NCI-H345 treated with DMSO at 0.1 percent for 48 hours (cell line): ENCODE data around the gene SERPINA6.
"Not testable (repeated sequence)": the region's sequence is repeated elsewhere in the genome, so short reads cannot be mapped to it uniquely, and the experiment has no call there.

Experiments used
- DNase-seq: peaks from one replicate; lab custom pipeline; 2025; ENCODE audit not compliant: unreplicated experiment; lab: John Stamatoyannopoulos, UW

The SERPINA6 gene

DNA sequence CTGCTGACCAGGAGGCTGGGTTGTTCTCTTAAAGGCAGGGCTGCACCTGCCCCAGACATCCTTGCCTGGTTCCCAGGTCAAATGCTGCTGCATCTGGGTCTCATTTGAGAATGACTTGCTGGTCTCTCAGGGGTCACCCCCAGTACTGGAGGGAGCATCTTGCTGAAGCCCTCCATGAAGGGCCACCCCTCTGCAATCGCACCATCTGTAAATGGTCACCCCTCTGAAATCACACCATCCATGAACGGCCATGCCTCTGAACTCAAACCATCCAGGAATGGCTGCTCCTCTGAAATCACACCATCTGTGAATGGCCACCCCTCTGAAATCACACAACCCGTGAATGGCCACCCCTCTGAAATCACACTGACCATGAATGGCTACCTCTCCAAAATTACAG lies 7.3 kb upstream of the SERPINA6 start:
- no peak for DNase-seq

DNA sequence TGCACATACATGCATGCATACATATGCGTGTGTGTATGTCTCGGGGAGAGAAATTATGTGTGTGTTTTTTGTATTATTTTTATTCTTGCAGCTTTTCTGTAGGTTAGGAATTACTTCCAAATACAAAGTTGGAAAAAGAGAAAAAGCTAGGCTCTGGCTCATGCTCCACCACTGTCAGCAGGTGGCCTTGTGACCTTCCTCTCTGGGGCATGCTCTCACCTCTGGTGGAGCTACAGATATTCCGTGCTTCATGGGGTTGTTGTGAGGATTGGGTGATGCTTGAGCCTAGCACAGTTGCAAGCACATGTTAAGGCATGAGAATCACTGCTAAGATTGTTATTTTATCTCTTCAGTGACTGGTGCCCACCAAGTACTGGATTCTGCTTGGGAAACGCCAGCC lies 6.7 kb upstream of the SERPINA6 start:
- DNase-seq, result no peak

DNA sequence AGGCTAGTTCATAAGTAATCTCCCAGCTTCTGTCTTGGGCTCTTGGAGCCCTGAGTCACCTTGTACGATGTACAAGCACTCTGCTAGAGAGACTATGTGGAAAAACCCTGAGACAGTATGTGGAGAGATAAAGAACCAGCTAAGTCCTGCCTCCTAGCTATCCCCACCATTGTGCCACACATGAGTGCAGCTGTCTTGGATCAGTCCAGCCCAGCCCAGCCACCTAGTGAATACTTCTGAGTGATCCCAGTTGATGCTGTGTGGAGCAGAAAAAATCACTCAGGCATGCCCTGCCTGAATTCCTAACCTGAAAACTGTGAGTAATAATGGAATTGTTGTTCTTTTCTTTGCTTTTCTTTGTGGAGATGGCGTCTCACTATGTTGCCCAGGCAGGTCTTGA lies 5.1 kb upstream of the SERPINA6 start:
- DNase-seq, result no peak

DNA sequence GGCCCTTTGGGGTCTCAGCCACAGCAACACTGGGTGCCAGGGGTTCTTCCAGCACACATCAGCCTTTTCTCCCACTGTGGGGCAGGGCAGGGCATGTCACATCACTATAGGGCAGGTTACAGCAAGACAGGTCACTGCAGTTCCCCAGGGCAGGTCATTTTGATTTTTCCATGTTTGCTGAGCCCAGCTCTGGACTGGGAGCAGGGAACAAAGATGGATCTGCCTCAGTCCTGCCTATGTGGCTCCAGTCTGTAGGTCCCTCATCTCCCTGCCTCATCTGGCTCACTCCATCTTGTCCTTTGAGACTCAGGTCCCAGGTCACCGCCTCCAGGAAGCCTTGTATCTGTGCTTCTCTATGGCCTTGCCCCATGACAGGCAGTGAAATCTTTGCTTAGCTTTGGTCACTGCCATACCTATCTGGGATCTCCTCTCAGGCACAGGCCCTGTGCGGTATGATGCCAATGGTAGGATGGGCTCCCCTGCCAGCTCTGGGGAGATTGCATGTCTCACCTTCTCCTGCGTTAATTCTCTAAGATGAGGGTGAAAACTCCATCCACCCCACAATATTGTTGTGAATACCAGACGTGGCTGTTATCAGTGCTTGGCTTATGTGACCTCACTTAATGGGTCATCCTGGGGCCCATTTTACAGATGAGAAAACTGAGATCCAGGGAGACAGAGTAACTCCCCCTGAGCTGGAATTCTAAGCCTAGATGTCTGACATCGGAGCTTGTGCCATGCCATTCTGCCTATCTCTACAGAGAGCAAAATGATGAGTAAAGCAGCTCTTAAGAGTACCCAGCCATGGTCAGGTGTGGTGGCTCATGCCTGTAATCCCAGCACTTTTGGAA lies 1.5 kb downstream of the SERPINA6 start:
- no peak for DNase-seq

DNA sequence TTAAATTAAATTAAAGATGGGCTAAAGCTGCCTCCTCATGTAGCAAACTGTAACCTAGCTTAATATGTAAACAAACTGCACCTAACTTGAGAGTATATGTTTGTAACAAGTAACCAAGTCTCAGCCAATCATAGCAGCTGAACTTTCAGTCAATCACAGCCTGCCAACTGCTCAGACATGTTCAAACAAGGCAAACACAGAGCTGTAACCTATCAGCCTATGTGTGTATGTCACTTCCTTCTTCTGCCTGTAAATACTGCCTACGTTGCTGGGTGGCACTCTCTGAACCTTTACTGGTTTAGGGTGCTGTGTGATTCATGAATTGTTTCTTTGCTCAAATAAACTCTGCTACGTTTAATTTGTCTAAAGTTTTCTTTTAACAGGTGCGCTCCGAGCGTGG lies 2.9 kb downstream of the SERPINA6 start:
- no peak for DNase-seq

DNA sequence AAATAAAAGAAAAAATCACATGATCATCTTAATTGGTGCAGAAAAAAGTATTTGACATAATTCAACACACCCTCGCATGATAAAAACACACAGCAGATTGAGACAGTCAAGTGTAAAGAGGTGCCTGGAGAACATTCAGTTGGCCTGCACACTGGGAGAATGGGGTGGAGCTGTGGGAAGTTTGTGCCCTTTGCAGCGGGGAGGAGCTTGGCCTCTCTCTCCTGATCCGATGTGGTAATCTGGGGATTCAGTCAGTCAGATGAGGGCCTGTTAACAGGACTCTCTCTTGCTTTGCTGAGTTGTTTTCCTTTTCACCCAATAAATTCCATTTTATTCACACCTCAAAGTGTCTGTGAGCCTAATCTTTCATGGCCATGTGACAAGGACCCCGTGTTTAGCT lies 5.9 kb downstream of the SERPINA6 start:
- DNase-seq, result no peak

DNA sequence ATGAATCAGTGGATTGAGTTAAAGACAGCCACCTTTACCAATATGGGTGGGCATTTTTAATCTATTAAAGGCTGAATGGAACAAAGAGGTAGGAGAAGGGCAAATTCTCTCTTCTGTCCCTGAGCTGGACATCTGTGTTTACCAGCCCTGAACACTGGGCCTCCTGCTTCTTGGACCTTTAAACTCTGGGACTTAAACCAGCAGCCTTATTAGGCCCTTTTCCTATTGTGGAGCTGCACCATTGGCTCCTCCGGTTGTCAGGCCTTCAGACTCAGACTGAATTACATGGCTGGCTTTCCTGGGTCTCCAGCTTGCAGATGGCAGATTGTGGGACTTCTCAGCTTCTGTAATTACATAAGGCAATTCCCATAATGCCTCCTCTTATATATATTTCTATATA lies 6.4 kb downstream of the SERPINA6 start:
- no peak for DNase-seq

DNA sequence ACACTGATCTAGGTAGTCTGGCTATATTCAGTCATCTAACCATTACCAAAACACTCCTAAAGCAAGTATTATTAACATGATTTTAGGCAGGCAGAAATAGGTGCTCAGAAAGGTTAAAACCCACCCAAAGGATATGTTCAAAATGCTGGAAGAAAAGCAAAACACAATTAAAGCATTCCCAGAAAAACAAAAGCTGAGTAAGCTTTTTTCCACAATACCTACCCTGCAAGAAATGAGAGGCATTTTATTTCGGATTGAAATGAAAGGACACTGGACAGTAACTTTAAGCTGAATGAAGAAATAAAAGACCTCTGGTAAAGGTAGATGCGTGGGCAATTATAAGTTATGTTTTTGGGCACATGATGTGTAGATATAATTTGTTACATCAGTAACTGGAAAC lies 8.2 kb downstream of the SERPINA6 start:
- no peak for DNase-seq

DNA sequence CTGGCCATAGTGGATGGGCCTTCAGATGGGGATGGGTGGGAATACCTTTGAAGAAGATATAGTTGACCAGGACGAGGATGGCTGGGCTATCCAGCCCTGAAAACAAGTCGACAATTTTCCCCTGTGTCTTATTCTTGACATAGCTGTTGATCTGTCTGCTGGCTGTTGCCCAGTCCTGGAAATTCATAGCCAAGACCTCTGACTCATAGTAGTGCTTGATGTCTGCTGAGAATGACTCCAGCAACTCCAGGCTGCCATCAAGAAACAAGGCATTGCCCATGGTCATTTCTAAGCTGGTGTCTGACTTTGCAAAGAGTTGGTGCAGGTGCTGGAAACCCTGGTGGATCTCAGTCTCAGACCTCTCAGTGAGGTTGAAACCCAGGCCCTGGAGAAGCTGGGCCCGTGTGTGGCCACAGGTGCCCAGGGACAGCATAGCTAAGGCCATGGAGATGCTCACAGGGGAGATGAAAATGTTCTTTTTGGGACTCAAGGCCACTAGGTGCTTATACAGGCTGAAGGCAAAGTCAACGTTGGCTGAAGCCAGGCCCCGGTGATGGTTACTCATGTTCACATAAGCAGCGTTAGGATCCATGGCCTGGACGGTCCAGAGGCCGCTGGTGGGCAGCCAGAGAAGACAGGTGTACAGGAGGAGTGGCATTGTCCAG lies 9.0 kb downstream of the SERPINA6 start:
- DNase-seq, result no peak

DNA sequence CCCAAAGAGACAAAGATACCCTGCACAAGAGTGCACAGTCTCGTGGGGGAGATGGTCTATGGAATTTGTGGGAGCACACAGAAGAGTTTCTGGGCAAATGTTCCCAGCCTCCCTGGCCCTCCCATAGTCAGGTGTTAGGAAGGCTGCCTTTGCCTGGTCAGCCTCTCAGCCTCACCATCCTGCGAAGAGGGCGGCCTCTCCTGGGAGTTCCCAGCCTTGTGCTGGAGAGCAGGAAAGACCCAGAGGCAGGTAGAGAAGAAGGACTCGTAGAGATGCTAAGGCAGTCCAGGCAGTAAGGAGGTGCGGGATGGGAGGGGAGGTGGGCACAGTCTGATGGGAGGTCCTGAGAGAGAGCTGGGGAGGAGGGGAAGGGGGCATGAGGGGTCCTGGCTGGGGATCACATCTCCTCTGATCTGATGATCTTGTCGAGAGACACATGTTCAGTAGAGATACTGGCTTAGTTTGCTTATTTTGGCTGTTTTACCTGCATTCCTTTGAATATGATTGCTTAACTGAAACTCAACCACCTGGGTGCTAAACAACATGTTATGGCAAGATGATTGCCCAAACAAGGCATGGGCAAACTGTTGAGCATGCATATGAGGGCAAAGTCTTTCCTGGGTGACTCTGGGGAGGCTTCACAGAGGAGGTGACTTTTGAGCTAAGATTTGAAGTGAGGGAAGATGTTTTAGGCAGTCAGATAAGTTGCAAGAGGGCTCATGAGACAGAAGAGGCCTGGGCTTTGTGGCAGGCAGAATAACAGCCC lies 10.5 kb downstream of the SERPINA6 start:
- no peak for DNase-seq

DNA sequence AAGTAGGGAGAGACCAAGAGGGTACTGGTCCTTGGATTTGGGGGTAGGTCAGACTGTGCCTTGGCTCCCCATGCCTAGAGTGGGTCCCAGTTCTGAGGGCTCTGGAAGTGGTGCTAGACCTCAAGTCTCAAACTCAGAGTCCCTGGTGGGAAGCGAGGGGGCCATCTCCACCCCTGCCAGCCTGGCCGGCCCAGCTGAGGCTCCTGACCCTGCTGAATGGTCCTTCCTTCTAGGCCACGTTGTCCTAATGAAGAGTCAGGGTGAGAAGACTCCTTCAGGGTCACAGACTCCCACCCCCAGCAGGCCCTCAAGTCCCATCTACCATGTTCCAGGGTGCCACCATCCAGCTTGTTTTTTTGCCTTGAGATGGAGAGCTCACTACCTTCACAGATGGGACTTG lies 12.9 kb downstream of the SERPINA6 start:
- DNase-seq, result no peak

DNA sequence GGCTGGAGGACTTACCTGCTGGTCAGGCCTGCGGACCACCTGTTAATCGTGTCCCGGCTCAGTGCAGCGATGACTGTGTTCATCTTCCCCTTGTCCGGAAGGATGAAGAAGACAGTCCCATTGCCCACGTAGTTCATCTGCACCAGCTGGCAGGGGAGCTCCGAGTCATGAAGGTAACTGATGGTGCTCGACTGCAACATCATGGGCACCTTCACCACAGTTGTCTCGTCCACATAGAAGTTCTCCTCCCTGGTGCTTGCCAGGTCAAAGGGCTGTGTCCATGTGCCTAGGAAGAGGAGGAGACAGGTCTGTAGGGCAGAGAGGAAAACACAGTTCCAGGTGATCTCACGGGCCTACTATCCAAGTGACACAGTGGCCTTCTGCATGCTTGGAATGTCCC lies 13.4 kb downstream of the SERPINA6 start:
- DNase-seq, result no peak

DNA sequence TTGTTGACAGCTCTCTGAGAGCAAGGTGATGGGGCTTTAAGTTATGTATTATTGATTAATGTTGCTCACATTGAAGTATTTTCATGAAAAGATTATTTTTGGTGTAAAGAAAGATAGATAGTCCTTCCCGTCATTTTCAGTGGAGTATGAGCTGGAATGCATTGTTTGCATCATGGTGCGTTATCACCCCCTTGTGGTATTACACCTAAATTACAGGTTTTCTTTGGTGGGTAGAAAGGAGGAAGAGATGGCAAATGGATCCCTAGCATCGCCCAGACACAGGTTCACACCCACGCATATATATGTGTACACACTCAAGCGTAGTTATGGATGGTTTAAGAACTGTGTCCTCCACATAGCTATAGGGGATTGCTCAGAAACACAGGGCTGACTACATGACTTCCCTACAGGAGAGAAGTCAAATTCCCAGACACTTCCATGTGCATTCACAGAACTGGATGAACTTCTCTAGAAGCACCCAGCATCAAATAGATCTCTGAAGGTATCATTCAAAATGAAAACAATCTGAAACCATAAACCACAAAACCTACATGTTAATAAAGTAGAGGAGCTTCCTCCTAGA lies 15.6 kb downstream of the SERPINA6 start:
- DNase-seq, result no peak

DNA sequence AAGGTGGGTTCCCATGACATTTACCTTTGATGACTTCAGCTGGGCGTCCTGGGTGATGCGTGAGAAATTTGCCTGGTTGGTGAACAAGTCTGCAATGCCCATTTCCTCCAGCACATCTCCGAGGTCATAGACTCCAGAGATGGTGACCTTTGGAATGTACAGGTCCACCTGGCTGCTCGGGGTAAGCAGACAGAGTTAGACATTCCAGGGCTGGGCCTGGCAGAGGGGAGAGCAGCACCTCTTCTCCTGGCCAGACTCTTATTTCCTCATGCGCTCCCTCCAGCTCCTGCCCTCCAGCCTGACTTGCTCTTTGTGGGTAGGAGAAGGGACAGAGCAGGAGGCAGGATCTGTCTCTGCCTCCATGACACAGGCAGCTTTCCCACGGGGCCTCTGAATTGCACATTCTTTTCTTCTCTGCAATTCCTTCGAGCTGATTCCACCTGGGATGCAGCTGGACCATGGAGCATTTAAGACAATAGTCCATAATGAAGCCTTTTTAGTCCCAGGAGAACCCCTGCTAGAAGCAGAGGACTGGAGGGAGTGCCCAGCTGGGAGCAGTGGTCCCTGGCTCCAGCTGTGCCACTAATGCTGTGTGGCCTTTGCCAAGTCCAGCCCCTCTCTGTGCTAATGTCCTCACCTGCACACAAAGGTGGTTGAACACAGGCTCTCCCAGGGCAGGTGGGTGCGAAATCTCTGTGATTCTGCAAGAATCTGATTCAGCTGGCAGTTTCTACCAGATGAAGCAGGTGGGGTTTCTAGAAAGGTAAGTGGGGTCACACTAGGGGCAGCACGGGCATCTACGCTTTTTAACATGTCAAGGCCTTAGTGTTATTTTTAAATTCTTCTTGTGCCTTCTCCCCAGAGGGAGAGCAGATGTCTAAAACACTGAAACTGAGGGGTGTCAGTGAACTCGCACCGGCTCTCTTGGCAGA lies 16.8 kb downstream of the SERPINA6 start:
- no peak for DNase-seq

DNA sequence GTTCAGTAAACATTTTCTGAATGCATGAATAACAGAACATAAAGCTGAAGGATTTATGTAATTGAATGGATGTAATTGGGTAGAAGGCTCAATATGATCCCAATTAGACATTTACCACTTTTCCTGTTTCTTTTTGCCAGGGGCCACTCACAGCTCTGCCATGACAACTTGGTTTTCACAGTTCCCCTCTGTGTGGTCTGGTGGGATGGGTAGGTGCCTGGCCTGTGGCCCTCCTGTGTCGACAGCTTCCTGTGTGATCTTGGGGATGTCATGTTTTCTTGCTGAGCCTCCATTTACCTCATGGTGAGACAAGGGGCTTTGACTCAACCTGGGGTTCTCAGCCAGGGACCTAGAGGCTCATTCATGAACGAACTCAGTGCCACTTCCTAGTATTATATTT lies 17.5 kb downstream of the SERPINA6 start:
- DNase-seq, result no peak

DNA sequence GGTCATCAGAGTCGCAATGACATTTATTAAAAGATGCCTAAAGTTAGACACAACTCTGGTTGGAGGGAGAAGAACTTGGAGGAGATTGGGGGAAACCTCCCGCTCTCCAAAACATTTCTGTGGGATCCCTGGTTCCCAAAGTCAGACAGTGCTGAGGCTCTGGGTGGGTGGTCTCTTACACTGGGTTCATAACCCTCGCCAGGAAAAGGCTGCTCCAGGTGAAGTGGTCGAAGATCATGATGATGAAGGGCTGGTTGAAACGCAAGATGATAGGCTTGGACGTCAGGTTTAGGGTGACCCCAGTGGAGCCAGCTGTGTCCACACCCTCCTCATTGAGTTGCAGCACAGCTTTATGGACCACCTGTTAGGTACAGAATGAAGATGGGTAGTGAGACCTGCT lies 18.9 kb downstream of the SERPINA6 start:
- DNase-seq, result no peak

DNA sequence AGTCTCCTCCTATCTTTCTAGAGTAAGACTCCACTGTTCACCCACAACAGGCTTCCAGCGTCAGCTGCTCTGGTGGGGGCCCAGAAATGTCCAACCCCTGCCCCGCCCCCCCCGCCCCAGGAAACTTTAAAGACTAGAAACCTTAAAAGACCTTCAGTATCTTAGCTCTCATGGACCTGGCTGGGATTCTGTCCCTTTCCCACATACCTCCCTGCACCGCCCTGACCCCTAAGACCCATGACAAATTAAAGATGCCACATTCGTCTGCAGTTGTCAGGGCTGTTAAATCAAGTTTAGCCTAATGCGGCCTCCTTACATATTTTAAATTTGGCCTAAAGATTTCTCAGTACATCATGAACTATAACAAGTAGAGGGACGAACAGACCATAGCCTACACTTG lies 20.0 kb downstream of the SERPINA6 start:
- no peak for DNase-seq

DNA sequence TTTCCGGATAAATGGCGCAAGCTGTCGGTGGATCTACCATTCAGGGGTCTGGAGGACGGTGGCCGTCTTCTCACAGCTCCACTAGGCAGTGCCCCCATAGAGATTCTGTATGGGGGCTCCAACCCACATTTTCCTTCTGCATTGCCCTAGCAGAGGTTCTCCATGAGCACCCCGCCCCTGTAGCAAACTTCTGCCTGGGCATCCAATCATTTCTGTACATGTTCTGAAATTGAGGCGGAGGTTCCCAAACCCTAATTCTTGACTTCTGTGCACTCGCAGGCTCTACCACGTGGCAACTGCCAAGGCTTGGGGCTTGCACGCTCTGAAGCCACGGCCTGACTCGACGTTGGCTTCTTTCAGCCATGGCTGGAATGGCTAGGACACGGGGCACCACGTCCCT lies 25.0 kb downstream of the SERPINA6 start:
- DNase-seq, result no peak

DNA sequence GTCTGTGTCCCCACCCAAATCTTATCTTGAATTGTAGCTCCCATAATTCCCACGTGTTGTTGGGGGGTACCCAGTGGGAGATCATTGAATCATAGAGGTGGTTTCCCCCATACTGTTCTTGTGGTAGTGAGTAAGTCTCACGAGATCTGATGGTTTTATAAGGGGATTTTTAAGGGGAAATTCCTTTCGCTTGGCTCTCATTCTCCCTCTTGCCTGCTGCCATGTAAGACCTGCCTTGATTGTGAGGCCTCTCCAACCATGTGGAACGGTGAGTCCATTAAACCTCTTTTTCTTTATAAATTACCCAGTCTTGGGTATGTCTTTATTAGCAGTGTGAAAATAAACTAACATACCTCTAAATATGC lies 27.0 kb downstream of the SERPINA6 start:
- not testable (repeated sequence) for DNase-seq

DNA sequence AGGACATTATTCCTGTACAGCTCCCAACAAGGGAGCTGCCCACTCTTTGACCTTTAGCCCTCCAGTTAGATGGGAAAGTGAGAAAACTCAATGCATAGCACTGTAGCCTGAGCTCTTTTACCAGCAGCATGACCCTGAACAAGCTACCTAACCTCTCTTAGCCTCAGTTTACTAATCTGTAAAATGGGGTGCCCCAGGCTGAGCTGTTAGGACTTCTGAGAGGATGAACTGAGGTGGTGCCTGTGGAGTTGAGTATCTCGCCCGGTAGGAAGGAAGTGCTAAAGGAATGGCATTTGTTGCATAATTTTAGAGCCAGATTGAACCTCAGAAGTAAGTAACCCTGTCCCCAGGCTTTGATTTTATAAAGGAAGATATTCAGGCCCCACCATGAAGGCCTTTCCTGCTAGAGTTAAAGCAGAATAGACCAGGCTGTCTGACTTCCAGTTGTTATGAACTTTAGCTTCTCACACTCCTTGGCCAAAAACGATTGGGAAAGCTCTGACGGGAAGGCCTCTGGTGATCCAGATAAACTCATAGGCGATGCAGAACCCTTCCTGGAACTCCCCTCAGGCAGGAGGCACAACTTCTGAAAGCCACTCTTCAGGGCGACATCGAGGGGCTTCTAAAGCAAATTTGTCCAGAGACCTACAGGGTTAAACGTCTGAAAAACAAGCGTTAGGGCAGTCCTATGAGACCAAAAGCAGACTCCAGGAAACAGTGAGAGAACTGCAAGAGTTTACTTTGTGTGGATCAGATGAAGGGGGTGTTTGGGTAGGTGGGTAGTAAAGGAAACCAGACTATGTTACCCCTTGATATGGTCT lies 27.6 kb downstream of the SERPINA6 start:
- no peak for DNase-seq
